H9 (cell line): ENCODE results near the gene DMXL1. TPM values are rescaled to one million over a fixed set of nuclear protein-coding genes. Genes with fewer than 3 reads are reported as not detected.

Experiments used
- DNase-seq: peaks from one replicate; pipeline ENCODE4 v3.0.0-alpha.2; 2017
- H2AFZ ChIP-seq: one replicate; pipeline ENCODE4 v1.6.1; 2013; ENCODE audit warnings: mild to moderate bottlenecking, low read length, control low read depth, moderate library complexity
- H2AK5ac ChIP-seq: 2 replicates; pipeline ENCODE4 v1.6.1; 2013; ENCODE audit warnings: low read length, control low read depth, mixed read lengths; ENCODE audit not compliant: insufficient read length
- H2BK120ac ChIP-seq: one replicate; pipeline ENCODE4 v1.6.1; 2013; ENCODE audit warnings: low read depth, mild to moderate bottlenecking, low read length, control low read depth, inconsistent platforms; ENCODE audit not compliant: poor library complexity, severe bottlenecking
- H2BK12ac ChIP-seq: 2 replicates; pipeline ENCODE4 v1.6.1; 2013; ENCODE audit warnings: low read length, control low read depth, mixed read lengths, low read depth; ENCODE audit not compliant: insufficient read length
- H2BK15ac ChIP-seq: 2 replicates; pipeline ENCODE4 v1.6.1; 2013; ENCODE audit warnings: low read depth, low read length, control low read depth
- H2BK20ac ChIP-seq: one replicate; pipeline ENCODE4 v1.6.1; 2013; ENCODE audit warnings: low read depth, mild to moderate bottlenecking, low read length, control low read depth, inconsistent platforms; ENCODE audit not compliant: poor library complexity, severe bottlenecking
- H2BK5ac ChIP-seq: 2 replicates; pipeline ENCODE4 v1.6.1; 2013; ENCODE audit warnings: low read length, control low read depth, mixed read lengths; ENCODE audit not compliant: insufficient read length
- H3K14ac ChIP-seq: 2 replicates; pipeline ENCODE4 v1.6.1; 2013; ENCODE audit warnings: low read length, control low read depth; ENCODE audit not compliant: insufficient read depth
- H3K18ac ChIP-seq: 2 replicates; pipeline ENCODE4 v1.6.1; 2013; ENCODE audit warnings: low read depth, mild to moderate bottlenecking, mixed read lengths, low read length, control low read depth; ENCODE audit not compliant: insufficient read length
- H3K23ac ChIP-seq: 2 replicates; pipeline ENCODE4 v1.6.1; 2013; ENCODE audit warnings: low read length, control low read depth, mixed read lengths, low read depth; ENCODE audit not compliant: insufficient read length
- H3K23me2 ChIP-seq: 2 replicates; pipeline ENCODE4 v1.6.1; 2013; ENCODE audit warnings: low read depth, mild to moderate bottlenecking, mixed read lengths, low read length, control low read depth; ENCODE audit not compliant: insufficient read length, poor library complexity, severe bottlenecking
- H3K27ac ChIP-seq: 2 replicates; pipeline ENCODE4 v1.5.1; 2013; ENCODE audit warnings: low read length, control low read depth, mixed read lengths, low read depth; ENCODE audit not compliant: insufficient read length
- H3K27me3 ChIP-seq: 2 replicates; pipeline ENCODE4 v1.6.1; 2013; ENCODE audit warnings: low read length, control low read depth, inconsistent platforms; ENCODE audit not compliant: insufficient read depth
- H3K4ac ChIP-seq: 2 replicates; pipeline ENCODE4 v1.6.1; 2013; ENCODE audit warnings: low read depth, mild to moderate bottlenecking, control low read depth, inconsistent platforms, low read length, moderate library complexity
- H3K4me1 ChIP-seq: 2 replicates; pipeline ENCODE4 v1.6.1; 2013; ENCODE audit warnings: low read length, control low read depth, inconsistent platforms; ENCODE audit not compliant: insufficient read depth
- H3K4me2 ChIP-seq: 2 replicates; pipeline ENCODE4 v1.6.1; 2013; ENCODE audit warnings: low read length, control low read depth, mixed read lengths; ENCODE audit not compliant: insufficient read length, insufficient read depth
- H3K56ac ChIP-seq: 2 replicates; pipeline ENCODE4 v1.6.1; 2013; ENCODE audit warnings: low read depth, mild to moderate bottlenecking, mixed read lengths, low read length, control low read depth; ENCODE audit not compliant: insufficient read length
- H3K79me1 ChIP-seq: 2 replicates; pipeline ENCODE4 v1.6.1; 2013; ENCODE audit warnings: low read depth, mild to moderate bottlenecking, moderate library complexity, low read length, control low read depth, inconsistent platforms; ENCODE audit not compliant: insufficient read depth, poor library complexity, severe bottlenecking
- H3K79me2 ChIP-seq: 2 replicates; pipeline ENCODE4 v1.6.1; 2013; ENCODE audit warnings: low read length, control low read depth, inconsistent platforms; ENCODE audit not compliant: insufficient read depth
- H3K9ac ChIP-seq: 2 replicates; pipeline ENCODE4 v1.6.1; 2013; ENCODE audit warnings: low read length, control low read depth, mixed read lengths; ENCODE audit not compliant: insufficient read length; ENCODE audit errors: extremely low read depth
- H3K9me3 ChIP-seq: one replicate; pipeline ENCODE4 v1.6.1; 2013; ENCODE audit warnings: low read depth, low read length, inconsistent platforms; ENCODE audit not compliant: control insufficient read depth
- H3T11ph ChIP-seq: one replicate; pipeline ENCODE4 v1.6.1; 2013; ENCODE audit warnings: mild to moderate bottlenecking, low read length, control low read depth, inconsistent platforms
- H4K20me1 ChIP-seq: one replicate; pipeline ENCODE4 v1.6.1; 2013; ENCODE audit not compliant: control insufficient read depth, insufficient read length, insufficient read depth
- H4K5ac ChIP-seq: 2 replicates; pipeline ENCODE4 v1.6.1; 2013; ENCODE audit warnings: low read depth, mild to moderate bottlenecking, mixed read lengths, low read length, control low read depth; ENCODE audit not compliant: insufficient read length
- H4K8ac ChIP-seq: replicated peaks from 2 replicates; pipeline ENCODE4 v1.6.1; 2013; ENCODE audit warnings: low read length, control low read depth, mixed read lengths, low read depth; ENCODE audit not compliant: insufficient read length
- H4K91ac ChIP-seq: 2 replicates; pipeline ENCODE4 v1.6.1; 2013; ENCODE audit warnings: low read depth, mild to moderate bottlenecking, moderate library complexity, mixed read lengths, low read length, control low read depth; ENCODE audit not compliant: insufficient read length
- H3K27ac Mint-ChIP-seq, 3 experiments: 2 replicates in 2 of 3; 3 replicates in 1 of 3; pipeline ENCODE4 v1.8.0; 2020 to 2021; ENCODE audit warnings: mixed read lengths in 3 of 3, mild to moderate bottlenecking in 1 of 3, moderate library complexity in 1 of 3
- H3K27me3 Mint-ChIP-seq: 2 replicates; pipeline ENCODE4 v1.8.0; 2021; ENCODE audit warnings: low read depth, mild to moderate bottlenecking, moderate library complexity, mixed read lengths
- H3K36me3 Mint-ChIP-seq, 3 experiments: 2 replicates in 2 of 3; 3 replicates in 1 of 3; pipeline ENCODE4 v1.8.0; 2020 to 2021; ENCODE audit warnings: low read depth in 3 of 3, mixed read lengths in 3 of 3; ENCODE audit not compliant: insufficient read depth in 1 of 3
- H3K4me1 Mint-ChIP-seq, 2 experiments: 2 replicates each; pipeline ENCODE4 v1.8.0; 2020; ENCODE audit warnings: mixed read lengths in 2 of 2
- H3K4me3 Mint-ChIP-seq, 2 experiments: 2 replicates in 1 of 2; 3 replicates in 1 of 2; pipeline ENCODE4 v1.8.0; 2020 to 2021; ENCODE audit warnings: mild to moderate bottlenecking in 2 of 2, mixed read lengths in 2 of 2, moderate library complexity in 1 of 2
- H3K9me3 Mint-ChIP-seq, 2 experiments: 2 replicates in 1 of 2; 3 replicates in 1 of 2; pipeline ENCODE4 v1.8.0; 2020; ENCODE audit warnings: mild to moderate bottlenecking in 2 of 2, mixed read lengths in 2 of 2, moderate library complexity in 1 of 2
- WGBS: extraction: QIAGEN DNeasy Blood & Tissue Kit; methylation state at CpG from one replicate; pipeline ENCODE4 v1.1.7; 2013; ENCODE audit warnings: missing lambda C conversion rate, low lambda C conversion rate, mixed read lengths; ENCODE audit not compliant: insufficient read length; ENCODE audit errors: extremely low coverage; 5-methylcytosine and 5-hydroxymethylcytosine counted together
- total RNA-seq: library from RNA; stranded (reverse); gene quantifications from 2 replicates; pipeline ENCODE4 v1.2.1, GENCODE V29; 2021
- TF ChIP-seq, protein P1 (sequence below): fragments of 200-600 bp; sonication (generic); conservative IDR thresholded peaks from 3 replicates; pipeline ENCODE4 v1.8.0; 2021; ENCODE audit warnings: antibody characterized with exemption, mild to moderate bottlenecking

DMXL1 gene
- total RNA-seq, 1 experiment from 2014 or later: 63.5 TPM

DNA sequence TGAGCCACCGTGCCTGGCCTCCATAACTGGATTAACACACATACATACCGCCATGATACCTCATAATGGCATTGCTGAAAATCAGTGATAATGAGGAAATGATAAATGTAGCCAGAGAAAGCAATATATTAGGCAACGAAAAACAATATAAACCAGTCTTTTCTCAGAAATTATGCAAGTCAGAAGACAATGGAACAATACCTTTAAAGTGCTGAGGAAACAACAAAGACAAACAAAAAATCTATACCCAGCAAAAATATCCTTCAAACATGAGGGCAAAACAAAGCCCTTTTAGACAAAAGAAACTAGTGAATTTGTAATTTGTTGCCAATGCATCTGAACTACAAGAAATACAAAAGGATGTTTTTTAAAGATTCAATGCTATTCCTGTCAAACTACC lies 186.7 kb downstream of the DMXL1 start:
- Histone ChIP-seq H2AK5ac (no peak overlapping the region), H4K91ac (no peak overlapping the region), H4K8ac (no peak overlapping the region), H4K5ac (no peak overlapping the region), H2BK120ac (no peak overlapping the region), H3K9ac (no peak overlapping the region), H2BK15ac (no peak overlapping the region), H3K14ac (no peak overlapping the region), H3K23ac (no peak overlapping the region), H3K4me1 (no peaks in the 10 kb centered on the region), H3K79me2 (no peaks in the 10 kb centered on the region), H3K4ac (no peak overlapping the region), H3K9me3 (no peaks in the 10 kb centered on the region), H2AFZ (no peak overlapping the region), H4K20me1 (no peaks in the 10 kb centered on the region), H3K27me3 (no peaks in the 10 kb centered on the region), H2BK12ac (no peak overlapping the region), H3K27ac (no peak overlapping the region), H3K18ac (no peak overlapping the region), H2BK5ac (no peak overlapping the region), H2BK20ac (no peak overlapping the region), H3T11ph (no peak overlapping the region), H3K79me1 (no peaks in the 10 kb centered on the region), H3K23me2 (no peaks in the 10 kb centered on the region), H3K56ac (no peak overlapping the region), H3K4me2 (no peak overlapping the region)
- no CpG with 5 or more reads among the region's 3 CpGs for WGBS
- H3K4me1 Mint-ChIP-seq: peaks cover 5 to 16% of the 10 kb centered on the region in 2 experiments
- peaks cover 37 to 40% of the 10 kb centered on the region in 2 experiments for H3K9me3 Mint-ChIP-seq
- H3K4me3 Mint-ChIP-seq: no peak overlapping the region
- H3K27ac Mint-ChIP-seq: no peak overlapping the region
- no peaks in the 10 kb centered on the region for H3K27me3 Mint-ChIP-seq
- TF ChIP-seq, protein P1, sequence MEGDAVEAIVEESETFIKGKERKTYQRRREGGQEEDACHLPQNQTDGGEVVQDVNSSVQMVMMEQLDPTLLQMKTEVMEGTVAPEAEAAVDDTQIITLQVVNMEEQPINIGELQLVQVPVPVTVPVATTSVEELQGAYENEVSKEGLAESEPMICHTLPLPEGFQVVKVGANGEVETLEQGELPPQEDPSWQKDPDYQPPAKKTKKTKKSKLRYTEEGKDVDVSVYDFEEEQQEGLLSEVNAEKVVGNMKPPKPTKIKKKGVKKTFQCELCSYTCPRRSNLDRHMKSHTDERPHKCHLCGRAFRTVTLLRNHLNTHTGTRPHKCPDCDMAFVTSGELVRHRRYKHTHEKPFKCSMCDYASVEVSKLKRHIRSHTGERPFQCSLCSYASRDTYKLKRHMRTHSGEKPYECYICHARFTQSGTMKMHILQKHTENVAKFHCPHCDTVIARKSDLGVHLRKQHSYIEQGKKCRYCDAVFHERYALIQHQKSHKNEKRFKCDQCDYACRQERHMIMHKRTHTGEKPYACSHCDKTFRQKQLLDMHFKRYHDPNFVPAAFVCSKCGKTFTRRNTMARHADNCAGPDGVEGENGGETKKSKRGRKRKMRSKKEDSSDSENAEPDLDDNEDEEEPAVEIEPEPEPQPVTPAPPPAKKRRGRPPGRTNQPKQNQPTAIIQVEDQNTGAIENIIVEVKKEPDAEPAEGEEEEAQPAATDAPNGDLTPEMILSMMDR: no peak
- no peak for DNase-seq
- peaks cover 2 to 36% (median 9%) of the 10 kb centered on the region in 3 experiments for H3K36me3 Mint-ChIP-seq
